H1 (cell line): ENCODE data around the gene BPGM. TPM values are rescaled to one million over a fixed set of nuclear protein-coding genes. Genes with fewer than 3 reads are reported as not detected.

Experiments used
- CTCF ChIA-PET: fragments of 300-600 bp; sonication (Branson Sonifier 250); formaldehyde crosslinking; loops from one replicate; lab custom pipeline; 2021; ENCODE audit not compliant: partially characterized antibody; lab: Charles Lee
- POLR2A ChIA-PET: fragments of 300-600 bp; sonication (Branson Sonifier 250); formaldehyde crosslinking; loops from one replicate; lab custom pipeline; 2021; ENCODE audit warnings: inconsistent platforms; ENCODE audit not compliant: partially characterized antibody; lab: Charles Lee
- DNase-seq, 2 experiments: peaks; one replicate each; pipeline versions ENCODE4 v3.0.0 to v3.0.0-alpha.2; 2010 to 2022; ENCODE audit warnings: low spot score in 2 of 2, low read depth in 1 of 2, mixed read lengths in 1 of 2
- FAIRE-seq: peaks from 2 replicates; lab custom pipeline; 2011; peaks lifted over from hg19 to GRCh38; lab: Jason Lieb, UNC
- H2AFZ ChIP-seq: 2 replicates; pipeline ENCODE4 v1.8.1; 2012; ENCODE audit warnings: low read length, inconsistent platforms
- H2AK5ac ChIP-seq: 2 replicates; pipeline ENCODE4 v1.6.1; 2013; ENCODE audit warnings: low read depth, low read length
- H2BK120ac ChIP-seq: replicated peaks from 2 replicates; pipeline ENCODE3; 2013; ENCODE audit warnings: low read depth, low read length, inconsistent platforms
- H2BK12ac ChIP-seq: 2 replicates; pipeline ENCODE4 v1.6.1; 2013; ENCODE audit warnings: low read depth, low read length
- H2BK15ac ChIP-seq: 2 replicates; pipeline ENCODE4 v1.6.1; 2013; ENCODE audit warnings: low read length
- H2BK20ac ChIP-seq: 2 replicates; pipeline ENCODE4 v1.6.1; 2013; ENCODE audit warnings: low read length
- H2BK5ac ChIP-seq: 2 replicates; pipeline ENCODE4 v1.6.1; 2013; ENCODE audit warnings: low read depth, low read length
- H3K14ac ChIP-seq: 2 replicates; pipeline ENCODE4 v1.6.1; 2013; ENCODE audit warnings: inconsistent platforms; ENCODE audit not compliant: insufficient read length
- H3K18ac ChIP-seq: 2 replicates; pipeline ENCODE4 v1.6.1; 2013; ENCODE audit warnings: low read length; ENCODE audit errors: extremely low read depth
- H3K23ac ChIP-seq: 2 replicates; pipeline ENCODE4 v1.6.1; 2013; ENCODE audit warnings: inconsistent platforms; ENCODE audit not compliant: insufficient read length
- H3K23me2 ChIP-seq: 2 replicates; pipeline ENCODE4 v1.6.1; 2013; ENCODE audit warnings: low read depth, low read length
- H3K27ac ChIP-seq: 2 replicates; pipeline ENCODE4 v1.6.1; 2011; ENCODE audit warnings: low read depth, low read length, inconsistent platforms
- H3K27me3 ChIP-seq, 4 experiments: replicated peaks in 1 of 4; 1 replicate in 1 of 4; 2 replicates in 3 of 4; pipeline versions ENCODE4 v1.6.1 to v1.8.1; 2011 to 2013; ENCODE audit warnings: low read length in 3 of 4, mild to moderate bottlenecking in 3 of 4, inconsistent platforms in 2 of 4, mixed read lengths in 2 of 4, moderate library complexity in 1 of 4; ENCODE audit not compliant: control insufficient read depth in 3 of 4, insufficient read depth in 3 of 4; ENCODE audit errors: extremely low read depth in 1 of 4
- H3K36me3 ChIP-seq, 4 experiments: 2 replicates each; pipeline versions ENCODE4 v1.6.1 to v1.8.1; 2011 to 2013; ENCODE audit warnings: mild to moderate bottlenecking in 4 of 4, low read length in 3 of 4, moderate library complexity in 2 of 4, control low read depth in 1 of 4, inconsistent platforms in 1 of 4; ENCODE audit not compliant: insufficient read depth in 4 of 4, control insufficient read depth in 2 of 4
- H3K4ac ChIP-seq: replicated peaks from 2 replicates; pipeline ENCODE3; 2013; ENCODE audit warnings: low read length, low read depth, mixed read lengths, inconsistent platforms; ENCODE audit not compliant: insufficient read length
- H3K4me1 ChIP-seq, 4 experiments: replicated peaks in 1 of 4; 1 replicate in 1 of 4; 2 replicates in 3 of 4; pipeline versions ENCODE4 v1.6.1 to v1.8.1; 2011 to 2013; ENCODE audit warnings: low read length in 3 of 4, inconsistent platforms in 2 of 4, mixed read lengths in 1 of 4; ENCODE audit not compliant: insufficient read depth in 4 of 4, control insufficient read depth in 3 of 4
- H3K4me2 ChIP-seq, 2 experiments: 2 replicates each; pipeline versions ENCODE4 v1.6.1 to v1.8.1; 2011 to 2013; ENCODE audit warnings: low read depth in 2 of 2, low read length in 2 of 2, control low read depth in 1 of 2, inconsistent platforms in 1 of 2, mild to moderate bottlenecking in 1 of 2; ENCODE audit not compliant: insufficient read depth in 1 of 2
- H3K4me3 ChIP-seq, 4 experiments: fragments of 200-600, 300-600 bp in 1 of 4; sonication (generic), shearing (Covaris generic), sonication (Bioruptor Twin) in 1 of 4; 2 replicates each; pipeline versions ENCODE4 v1.5.1 to v1.8.1; 2011 to 2016; ENCODE audit warnings: low read length in 4 of 4, low read depth in 3 of 4, control low read depth in 2 of 4, inconsistent platforms in 2 of 4, mild to moderate bottlenecking in 2 of 4, mixed read lengths in 1 of 4, moderate library complexity in 1 of 4; ENCODE audit not compliant: insufficient read depth in 2 of 4; ENCODE audit errors: extremely low read depth in 1 of 4
- H3K56ac ChIP-seq: replicated peaks from 2 replicates; pipeline ENCODE3; 2013; ENCODE audit warnings: low read depth, mild to moderate bottlenecking, mixed read lengths, low read length, inconsistent platforms; ENCODE audit not compliant: insufficient read length
- H3K79me1 ChIP-seq: 2 replicates; pipeline ENCODE4 v1.6.1; 2013; ENCODE audit warnings: low read depth, low read length, control low read depth
- H3K79me2 ChIP-seq, 2 experiments: 2 replicates each; pipeline versions ENCODE4 v1.6.1 to v1.8.1; 2012 to 2013; ENCODE audit warnings: low read length in 2 of 2, mild to moderate bottlenecking in 2 of 2, inconsistent platforms in 1 of 2; ENCODE audit not compliant: insufficient read depth in 2 of 2, control insufficient read depth in 1 of 2
- H3K9ac ChIP-seq, 4 experiments: replicated peaks in 1 of 4; 1 replicate in 1 of 4; 2 replicates in 3 of 4; pipeline versions ENCODE4 v1.6.1 to v1.8.1; 2011 to 2013; ENCODE audit warnings: low read depth in 3 of 4, low read length in 3 of 4, control low read depth in 2 of 4, mild to moderate bottlenecking in 2 of 4, moderate library complexity in 2 of 4, inconsistent platforms in 1 of 4; ENCODE audit errors: extremely low read depth in 1 of 4
- H3K9me3 ChIP-seq, 2 experiments: 2 replicates each; pipeline versions ENCODE4 v1.6.1 to v1.8.1; 2012 to 2013; ENCODE audit warnings: mild to moderate bottlenecking in 2 of 2, moderate library complexity in 2 of 2, control low read depth in 1 of 2, inconsistent platforms in 1 of 2, low read depth in 1 of 2, low read length in 1 of 2, mixed read lengths in 1 of 2; ENCODE audit not compliant: insufficient read depth in 2 of 2
- H4K20me1 ChIP-seq, 2 experiments: replicated peaks in 1 of 2; 2 replicates each; pipeline versions ENCODE3 to v1.8.1; 2011 to 2013; ENCODE audit warnings: inconsistent platforms in 2 of 2, low read length in 2 of 2, mild to moderate bottlenecking in 1 of 2; ENCODE audit not compliant: insufficient read depth in 2 of 2, control insufficient read depth in 1 of 2
- H4K5ac ChIP-seq: 2 replicates; pipeline ENCODE4 v1.6.1; 2013; ENCODE audit warnings: low read length, low read depth, mixed read lengths, inconsistent platforms; ENCODE audit not compliant: insufficient read length
- H4K8ac ChIP-seq: 2 replicates; pipeline ENCODE4 v1.8.0; 2013; ENCODE audit warnings: mild to moderate bottlenecking, moderate library complexity, low read length, inconsistent platforms; ENCODE audit not compliant: insufficient read depth; ENCODE audit errors: extremely low read depth
- H4K91ac ChIP-seq: replicated peaks from 2 replicates; pipeline ENCODE3; 2013; ENCODE audit warnings: low read length, mixed read lengths, inconsistent platforms; ENCODE audit not compliant: insufficient read length
- CTBP2 ChIP-seq: IDR thresholded peaks from 2 replicates; pipeline ENCODE4 v1.7.0; 2011; ENCODE audit warnings: borderline replicate concordance, mild to moderate bottlenecking, moderate library complexity, mixed read lengths, low read length; ENCODE audit not compliant: insufficient read depth, insufficient read length
- CTCF ChIP-seq, 3 experiments: IDR thresholded peaks; 1 replicate in 2 of 3; 2 replicates in 1 of 3; pipeline versions ENCODE4 v1.5.1 to v1.6.1; 2011; ENCODE audit warnings: low read length in 3 of 3, mild to moderate bottlenecking in 3 of 3, inconsistent platforms in 2 of 3, low read depth in 1 of 3, moderate library complexity in 1 of 3; ENCODE audit not compliant: insufficient read depth in 1 of 3; ENCODE audit errors: control extremely low read depth in 1 of 3
- MAFK ChIP-seq: IDR thresholded peaks from 2 replicates; pipeline ENCODE4 v1.6.1; 2012; ENCODE audit warnings: low read depth, mild to moderate bottlenecking, improper control_type of control experiment, low read length
- POLR2AphosphoS5 ChIP-seq: IDR thresholded peaks from 2 replicates; pipeline ENCODE4 v1.6.1; 2011; ENCODE audit warnings: low read depth, low read length
- RNF2 ChIP-seq: fragments of 200-900, 300-1000 bp; sonication (generic); IDR thresholded peaks from 2 replicates; pipeline ENCODE4 v1.7.1; 2016; ENCODE audit warnings: borderline replicate concordance, low read depth, mild to moderate bottlenecking, antibody characterized with exemption, low read length; ENCODE audit not compliant: poor library complexity, severe bottlenecking; ENCODE audit errors: missing control alignments
- SP4 ChIP-seq: IDR thresholded peaks from 2 replicates; pipeline ENCODE4 v1.6.1; 2012; ENCODE audit warnings: low read length, inconsistent platforms
- TAF1 ChIP-seq: IDR thresholded peaks from 2 replicates; pipeline ENCODE4 v1.6.1; 2011; ENCODE audit warnings: mild to moderate bottlenecking, low read depth, low read length
- ZNF274 ChIP-seq: IDR thresholded peaks from 2 replicates; pipeline ENCODE4 v1.7.0; 2012; ENCODE audit warnings: low read length, borderline replicate concordance; ENCODE audit errors: extremely low read depth
- WGBS, 2 experiments: shearing (Covaris generic) in 1 of 2; methylation state at CpG; one replicate each; pipeline versions ENCODE4 v1.1.6 to v1.1.7; 2013 to 2015; ENCODE audit warnings: low lambda C conversion rate in 2 of 2, mixed read lengths in 2 of 2, inconsistent platforms in 1 of 2, low coverage in 1 of 2, missing lambda C conversion rate in 1 of 2; ENCODE audit not compliant: insufficient replicate concordance in 2 of 2, insufficient coverage in 1 of 2, insufficient read length in 1 of 2; ENCODE audit errors: extremely low coverage in 1 of 2, missing lambda C conversion rate in 1 of 2; 5-methylcytosine and 5-hydroxymethylcytosine counted together
- polyA plus RNA-seq, 7 experiments: library from polyadenylated mRNA; depleted of rRNA in 3 of 7; stranded (reverse) in 5 of 7; unstranded in 2 of 7; fragments of >200 nt in 5 of 7; fragments of 200-250 nt in 2 of 7; gene quantifications; 1 replicate in 5 of 7; 2 replicates in 1 of 7; 4 replicates in 1 of 7; pipeline versions ENCODE4 v1.2.1 to v1.2.3, GENCODE V29; 2011 to 2013; ENCODE audit warnings: missing spikeins in 2 of 7, mixed read lengths in 2 of 7
- total RNA-seq: library from RNA; stranded (reverse); fragmentation: NEBNext Ultra II Directional; extraction: Animal tissue kit (Norgen Biotek cat#: 25700); gene quantifications from 2 replicates; pipeline ENCODE4 v1.2.1, GENCODE V29; 2021
- TF ChIP-seq, protein P1 (sequence below): IDR thresholded peaks from 2 replicates; pipeline ENCODE4 v1.6.1; 2012; ENCODE audit warnings: low read length, inconsistent platforms

Gene BPGM
- total and polyA plus RNA-seq, 2 of the 8 experiments (the other 6 are each of a cell fraction or from before 2014, with no cell fraction given), result 9.7 to 15.3 TPM

DNA sequence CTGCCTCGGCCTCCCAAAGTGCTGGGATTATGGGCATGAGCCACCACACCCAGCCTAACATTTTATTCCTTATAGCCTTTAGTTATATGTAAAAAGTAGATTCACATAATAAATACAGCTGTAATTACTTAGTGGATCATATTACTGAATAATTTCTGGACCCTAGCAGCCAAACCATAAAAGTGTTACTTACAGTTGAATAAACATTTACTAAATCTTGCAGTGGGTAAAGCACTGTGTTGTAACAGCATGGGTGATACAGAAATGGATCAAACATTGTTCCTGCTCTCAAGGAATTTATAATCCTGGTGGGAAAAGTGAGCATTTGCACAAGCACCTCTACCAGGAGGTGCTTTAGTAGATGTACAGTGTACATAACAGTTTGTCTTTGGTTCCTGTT lies 25.0 kb downstream of the BPGM start:
- Histone ChIP-seq H4K20me1 (peaks cover 0 to 4% of the 10 kb centered on the region in 2 experiments), H3K9me3 (peaks cover 6% of the 10 kb centered on the region in 2 experiments; a peak in 3 of 4 replicates), H2BK12ac (no peak overlapping the region), H3K27me3 (no peaks in the 10 kb centered on the region), H4K5ac (no peak overlapping the region), H3K23ac (no peak overlapping the region), H3K4me1 (peaks cover 5 to 7% (median 6%) of the 10 kb centered on the region in 4 experiments; a peak in 6 of 7 replicates), H4K8ac (no peak overlapping the region), H2AFZ (no peak overlapping the region), H3K14ac (no peak overlapping the region), H2BK15ac (no peak overlapping the region), H3K27ac (no peak overlapping the region), H3K4me2 (no peak overlapping the region), H3K79me1 (no peaks in the 10 kb centered on the region), H3K79me2 (peaks cover 0 to 4% of the 10 kb centered on the region in 2 experiments; a peak in 1 of 4 replicates), H2AK5ac (no peak overlapping the region), H3K23me2 (no peaks in the 10 kb centered on the region), H4K91ac (no peak overlapping the region), H2BK5ac (no peak overlapping the region), H3K4ac (no peak overlapping the region), H3K36me3 (no peaks in the 10 kb centered on the region; a peak in 1 of 8 replicates), H2BK120ac (no peak overlapping the region), H2BK20ac (no peak overlapping the region), H3K4me3 (no peak overlapping the region), H3K18ac (no peak overlapping the region), H3K56ac (no peak overlapping the region), H3K9ac (no peak overlapping the region)
- CTCF ChIA-PET, result interaction anchor here (1.2 kb wide), 1 partner anchor 52 kb away, joined by 3 read pairs; no protein-coding TSS in a partner anchor
- POLR2A ChIA-PET, result interaction anchor here (0.7 kb wide), 1 partner anchor 24 kb away, joined by 3 read pairs; the partner anchor contains the start of gene BPGM
- DNase-seq, result no peak
- no peak for FAIRE-seq
- WGBS, 2 experiments, result 80% methylated on average over 1 of the region's 1 CpG; no CpG with 5 or more reads in 1 of the 2 experiments
- TF ChIP-seq TAF1 (no peak), ZNF274 (no peak), SP4 (no peak), CTCF (IDR thresholded peaks at IDR 0.05; ENCODE audit: control extremely low read depth in 1 of 3, insufficient read depth in 1 of 3, low read depth in 1 of 3, low read length in 3 of 3) (no peak), MAFK (no peak), CTBP2 (no peak), POLR2AphosphoS5 (no peak), RNF2 (no peak)
- TF ChIP-seq, protein P1, sequence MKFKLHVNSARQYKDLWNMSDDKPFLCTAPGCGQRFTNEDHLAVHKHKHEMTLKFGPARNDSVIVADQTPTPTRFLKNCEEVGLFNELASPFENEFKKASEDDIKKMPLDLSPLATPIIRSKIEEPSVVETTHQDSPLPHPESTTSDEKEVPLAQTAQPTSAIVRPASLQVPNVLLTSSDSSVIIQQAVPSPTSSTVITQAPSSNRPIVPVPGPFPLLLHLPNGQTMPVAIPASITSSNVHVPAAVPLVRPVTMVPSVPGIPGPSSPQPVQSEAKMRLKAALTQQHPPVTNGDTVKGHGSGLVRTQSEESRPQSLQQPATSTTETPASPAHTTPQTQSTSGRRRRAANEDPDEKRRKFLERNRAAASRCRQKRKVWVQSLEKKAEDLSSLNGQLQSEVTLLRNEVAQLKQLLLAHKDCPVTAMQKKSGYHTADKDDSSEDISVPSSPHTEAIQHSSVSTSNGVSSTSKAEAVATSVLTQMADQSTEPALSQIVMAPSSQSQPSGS, result no peak
